ENCODE measurements around the gene EYS.

- TF ChIP-seq ZBTB33 (IDR thresholded peaks at IDR 0.05), result no peak
- no peak for TF ChIP-seq CTCF (IDR thresholded peaks at IDR 0.05; ENCODE audit: low read depth, low read length, missing input control)
- no peak for TF ChIP-seq MAX (IDR thresholded peaks at IDR 0.05)
- TF ChIP-seq YY1 (IDR thresholded peaks at IDR 0.05), result no peak
- TF ChIP-seq NR2F2 (IDR thresholded peaks at IDR 0.05), result no peak
- no peak for TF ChIP-seq TAF1 (conservative IDR thresholded peaks at IDR 0.05)
Measured at GRCh38 chr6:64214373-64214772, 1492.7 kb downstream of the EYS start.
